Lung (tissue), 12 donors: ENCODE data around the gene SYTL4. TPM values are rescaled to one million over a fixed set of nuclear protein-coding genes. Genes with fewer than 3 reads are reported as not detected.

Source experiments
- ATAC-seq: fragments of 200-7000 bp; cut with Tn5 transposase; one replicate; pipeline ENCODE4 v1.9.1; 2020; ENCODE audit warnings: moderate number of reproducible peaks; ENCODE audit not compliant: insufficient read depth, low FRiP score
- DNase-seq, 3 donors: peaks; one replicate each; pipeline ENCODE4 v3.0.0-alpha.2; 2013 to 2017
- H3K27ac ChIP-seq, 2 donors: one replicate each; pipeline ENCODE4 v1.5.1; 2013; ENCODE audit warnings: mild to moderate bottlenecking in 2 of 2, moderate library complexity in 2 of 2, control low read depth in 1 of 2, inconsistent platforms in 1 of 2, low read depth in 1 of 2, low read length in 1 of 2
- H3K27me3 ChIP-seq, 3 donors: one replicate each; pipeline ENCODE4 v1.5.1; 2013; ENCODE audit warnings: low read length in 2 of 3; ENCODE audit not compliant: control insufficient read depth in 3 of 3, insufficient read depth in 3 of 3
- H3K36me3 ChIP-seq, 4 donors: one replicate each; pipeline ENCODE4 v1.5.1; 2013; ENCODE audit warnings: low read length in 4 of 4, mild to moderate bottlenecking in 1 of 4, moderate library complexity in 1 of 4; ENCODE audit not compliant: control insufficient read depth in 4 of 4, insufficient read depth in 4 of 4
- H3K4me1 ChIP-seq, 5 donors: one replicate each; pipeline ENCODE4 v1.5.1; 2013; ENCODE audit warnings: low read length in 5 of 5, mild to moderate bottlenecking in 2 of 5, moderate library complexity in 1 of 5; ENCODE audit not compliant: control insufficient read depth in 5 of 5, insufficient read depth in 5 of 5
- H3K4me3 ChIP-seq: one replicate; pipeline ENCODE4 v1.5.1; 2013; ENCODE audit warnings: mild to moderate bottlenecking, control low read depth, moderate library complexity
- H3K9ac ChIP-seq, 2 donors: one replicate each; pipeline ENCODE4 v1.5.1; 2013; ENCODE audit warnings: low read length in 2 of 2, control low read depth in 1 of 2; ENCODE audit not compliant: insufficient read depth in 1 of 2
- H3K9me3 ChIP-seq, 4 donors: one replicate each; pipeline ENCODE4 v1.5.1; 2013; ENCODE audit warnings: low read length in 3 of 4, mild to moderate bottlenecking in 1 of 4, moderate library complexity in 1 of 4; ENCODE audit not compliant: control insufficient read depth in 4 of 4, insufficient read depth in 3 of 4
- CTCF ChIP-seq: IDR thresholded peaks from 2 replicates; pipeline ENCODE4 v1.5.1; 2012; ENCODE audit warnings: mild to moderate bottlenecking; ENCODE audit errors: control extremely low read depth, extremely low read depth
- WGBS, 2 donors: extraction: QIAGEN DNeasy Blood & Tissue Kit; methylation state at CpG; one replicate each; pipeline ENCODE4 v1.1.7; 2013; 5-methylcytosine and 5-hydroxymethylcytosine counted together
- polyA plus RNA-seq, 2 donors: library from polyadenylated mRNA; stranded (reverse); fragments of 200-250 nt; gene quantifications; one replicate each; pipeline ENCODE4 v1.2.1, GENCODE V29; 2013
- total RNA-seq, 2 donors: library from RNA; depleted of rRNA in 1 of 2; stranded (reverse); fragments of >200 nt in 1 of 2; gene quantifications; one replicate each; pipeline ENCODE4 v1.2.1, GENCODE V29; 2014 to 2021
- donor health status: control.
- donor health status: control.
- donor health status: Bipolar disorder and iron deficiency.
- donor health status: healthy.
- donor health status: DM: yes; HTN: yes; CAD: no.

Gene SYTL4
- total and polyA plus RNA-seq, 4 donors = 3.4 to 11.7 (median 4.7) TPM

- WGBS, 2 donors = 46 to 64% methylated on average over 9 to 11 of the region's 11 CpGs
- H3K4me1 ChIP-seq = peaks cover 0 to 40% (median 13%) of the 10 kb centered on the region in 5 donors
- peak; percentile 39 to 71 (median 62) for DNase-seq
- H3K27me3 ChIP-seq = peaks cover 0 to 14% (median 12%) of the 10 kb centered on the region in 3 donors
- H3K9ac ChIP-seq = peak within 1 kb of the TSS; percentile 38 to 40
- H3K27ac ChIP-seq = peak within 1 kb of the TSS; percentile 21 to 34
- H3K9me3 ChIP-seq = no peaks in the 10 kb centered on the region
- TF ChIP-seq CTCF = no peak
- no peaks in the 10 kb centered on the region for H3K36me3 ChIP-seq
- ATAC-seq = peak; percentile 53
- H3K4me3 ChIP-seq = no peak within 1 kb of the TSS
Observed at GRCh38 chrX:100643956-100644860, 87.7 kb downstream of the SYTL4 start, which contains the start of gene SRPX2. SRPX2 (plus strand) TSS chrX:100644199; CDS start chrX:100646323, 2,124 bp downstream.

- H3K9me3 ChIP-seq = no peaks in the 10 kb centered on the region
- no peak for DNase-seq
- TF ChIP-seq CTCF = no peak
- H3K9ac ChIP-seq = no peak overlapping the region
- no peak for ATAC-seq
- 88 to 93% methylated on average over 11 of the region's 11 CpGs for WGBS, 2 donors
- no peaks in the 10 kb centered on the region for H3K36me3 ChIP-seq
- peaks cover 0 to 32% (median 9%) of the 10 kb centered on the region in 5 donors for H3K4me1 ChIP-seq
- H3K27me3 ChIP-seq = peaks cover 0 to 14% (median 11%) of the 10 kb centered on the region in 3 donors
- no peak overlapping the region for H3K27ac ChIP-seq
- H3K4me3 ChIP-seq = no peak overlapping the region
Observed at GRCh38 chrX:100643212-100643611, 88.7 kb downstream of the SYTL4 start.

DNA sequence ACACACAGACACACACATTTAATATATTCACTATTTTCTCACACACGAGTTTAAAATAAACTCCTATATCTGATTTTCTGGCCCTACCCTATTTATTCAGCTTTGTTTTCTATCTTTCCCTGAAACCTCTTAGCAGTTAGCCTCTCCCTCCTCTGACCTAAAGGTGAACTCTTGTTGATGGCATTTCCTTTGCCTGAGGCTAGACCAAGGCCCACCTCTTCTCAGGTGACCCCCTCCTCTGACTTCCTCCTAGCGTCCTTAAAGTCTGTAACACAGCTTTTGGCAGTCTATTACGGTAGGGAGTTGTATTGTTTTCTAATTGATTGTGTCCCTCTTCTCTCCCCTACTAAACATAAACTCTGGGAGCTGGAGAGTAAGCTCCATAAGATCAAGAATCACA lies 89.6 kb downstream of the SYTL4 start:
- no peak overlapping the region for H3K9ac ChIP-seq
- peaks cover 0 to 19% (median 17%) of the 10 kb centered on the region in 3 donors for H3K27me3 ChIP-seq
- no peak overlapping the region for H3K4me3 ChIP-seq
- 42 to 72% methylated on average over 3 of the region's 3 CpGs for WGBS, 2 donors
- H3K4me1 ChIP-seq = peaks cover 0 to 23% (median 2%) of the 10 kb centered on the region in 5 donors
- no peaks in the 10 kb centered on the region for H3K9me3 ChIP-seq
- DNase-seq (no peak), ATAC-seq (no peak)
- TF ChIP-seq CTCF = no peak
- H3K27ac ChIP-seq = no peak overlapping the region
- no peaks in the 10 kb centered on the region for H3K36me3 ChIP-seq
